HL-60 (cell line): ENCODE results near the gene TRIM28.

Source experiments
- CTCF ChIP-seq: IDR thresholded peaks from one replicate; pipeline ENCODE4 v1.5.1; 2011; ENCODE audit warnings: low read length, control low read depth, inconsistent platforms; ENCODE audit not compliant: insufficient read depth
- GABPA ChIP-seq: IDR thresholded peaks from 2 replicates; pipeline ENCODE4 v1.6.1; 2012; ENCODE audit warnings: low read depth
- POLR2AphosphoS5 ChIP-seq: IDR thresholded peaks from 2 replicates; pipeline ENCODE4 v1.6.1; 2012; ENCODE audit warnings: low read depth
- REST ChIP-seq: IDR thresholded peaks from 2 replicates; pipeline ENCODE4 v1.6.1; 2012; ENCODE audit warnings: low read depth; ENCODE audit not compliant: insufficient replicate concordance

- TF ChIP-seq CTCF (no peak), POLR2AphosphoS5 (no peak), REST (no peak), GABPA (no peak)
Observed at GRCh38 chr19:58556622-58557220, 12.9 kb downstream of the TRIM28 start.
